GM15510 (cell line): Measurements from ENCODE around the gene CCL24.

Experiments used
- POLR2A ChIP-seq: IDR thresholded peaks from 3 replicates; pipeline ENCODE4 v1.6.1; 2011; ENCODE audit warnings: borderline replicate concordance; ENCODE audit not compliant: insufficient read length; ENCODE audit errors: extremely low read depth

Gene CCL24

GRCh38 chr7:75802552-75802821 is 11.1 kb downstream of the CCL24 start:
- no peak for TF ChIP-seq POLR2A

DNA sequence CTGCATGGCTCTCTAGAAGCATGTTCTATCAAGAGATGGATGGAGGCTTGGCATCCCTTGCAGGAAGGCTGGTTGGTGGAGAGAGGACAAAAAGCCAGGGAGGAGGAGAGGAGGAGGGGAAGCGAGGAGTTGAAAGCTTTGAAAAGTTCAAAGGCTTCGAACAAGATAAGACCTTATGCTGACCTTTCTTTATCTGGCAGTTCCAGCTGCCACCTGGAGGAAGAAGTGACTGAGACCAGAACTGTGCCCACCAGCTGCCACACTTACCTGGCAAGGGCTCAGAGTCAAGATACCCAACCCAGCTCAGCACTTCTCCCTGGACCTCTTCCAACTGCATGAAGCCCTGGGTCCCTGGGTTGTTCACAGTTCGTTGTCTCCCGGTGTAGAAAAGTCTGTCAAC is 14.8 kb downstream of the CCL24 start:
- no peak for TF ChIP-seq POLR2A

DNA sequence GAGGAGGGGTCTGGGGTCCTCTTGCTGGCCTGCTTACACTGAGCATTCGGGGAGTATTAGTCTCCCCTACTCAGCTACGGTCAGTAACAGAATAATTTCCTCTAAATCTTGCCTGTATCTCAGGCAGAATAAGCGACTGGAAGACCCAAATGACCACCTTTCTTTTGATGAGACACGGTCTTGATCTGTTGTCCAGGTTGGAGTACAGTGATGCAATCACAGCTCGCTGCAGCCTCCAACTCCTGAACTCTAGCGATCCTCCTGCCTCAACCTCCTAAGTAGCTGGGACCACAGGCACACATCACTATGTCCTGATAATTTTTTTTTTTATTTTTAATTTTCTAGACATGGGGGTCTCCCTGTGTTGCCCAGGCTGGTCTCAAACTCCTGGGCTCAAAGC is 17.2 kb downstream of the CCL24 start:
- TF ChIP-seq POLR2A, result no peak

GRCh38 chr7:75795831-75796285 is 17.7 kb downstream of the CCL24 start:
- TF ChIP-seq POLR2A, result no peak

- TF ChIP-seq POLR2A, result no peak
These were observed 19.9 kb downstream of the CCL24 start for GRCh38 chr7:75793676-75794075.

DNA sequence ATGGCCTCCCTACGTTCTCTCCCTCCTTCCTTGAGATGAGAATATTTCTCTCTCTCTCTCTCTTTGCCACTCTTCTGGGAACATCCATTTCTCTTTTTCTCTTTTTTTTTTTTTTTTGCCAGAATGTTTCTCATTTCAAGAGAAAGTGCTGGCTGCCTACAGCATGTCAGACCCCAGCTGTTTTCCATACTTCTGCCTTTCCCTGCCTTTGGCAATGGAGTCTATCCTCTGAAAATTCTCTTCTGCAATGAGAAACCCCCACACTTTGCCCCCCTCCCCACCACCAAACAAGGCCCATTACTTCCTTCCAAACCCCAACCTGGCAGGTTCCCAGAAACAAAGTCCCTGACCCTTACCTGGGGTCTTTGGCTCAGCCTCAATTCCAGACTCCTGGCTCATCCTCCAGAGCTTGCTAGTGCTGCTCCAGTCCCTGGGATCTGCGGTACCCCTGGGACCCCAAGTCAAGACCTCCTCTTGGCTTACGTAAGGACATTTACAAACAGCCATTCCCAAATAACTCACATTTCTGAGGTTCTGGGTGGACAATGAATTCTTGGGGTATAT is 24.2 kb downstream of the CCL24 start:
- TF ChIP-seq POLR2A, result no peak

DNA sequence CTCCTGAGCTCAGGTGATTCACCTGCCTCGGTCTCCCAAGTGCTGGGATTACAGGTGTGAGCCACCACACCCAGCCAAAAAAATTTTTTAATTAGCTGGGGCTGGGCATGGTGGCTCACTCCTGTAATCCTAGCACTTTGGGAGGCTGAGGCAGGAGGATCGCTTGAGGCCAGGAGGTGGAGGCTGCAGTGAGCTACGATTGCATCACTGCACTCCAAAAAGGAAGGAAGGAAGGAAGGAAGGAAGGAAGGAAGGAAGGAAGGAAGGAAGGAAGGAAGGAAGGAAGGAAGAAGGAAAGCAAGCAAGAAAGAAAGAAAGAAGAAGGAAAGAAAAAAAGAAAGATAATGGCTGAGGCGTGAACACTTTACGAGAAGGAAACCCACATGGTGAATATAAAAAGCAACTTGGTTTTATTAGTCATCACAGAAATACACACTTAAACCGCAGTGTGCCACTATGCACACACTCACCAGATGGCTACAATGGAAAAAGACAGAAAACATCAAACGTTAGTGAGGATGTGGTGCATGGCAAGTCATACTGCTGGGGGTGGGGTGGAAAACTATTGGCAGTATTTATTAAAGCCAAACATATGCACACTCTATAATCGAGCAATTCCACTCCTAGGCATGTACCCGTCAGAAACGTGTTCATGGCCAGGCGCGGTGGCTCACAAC is 37.2 kb downstream of the CCL24 start:
- no peak for TF ChIP-seq POLR2A

GRCh38 chr7:75772081-75773077 is 41.2 kb downstream of the CCL24 start, which contains the start of gene CCL26:
TSS of gene CCL26 (minus strand) at chr7:75772211. CDS start at chr7:75772176, 35 bp downstream.
- no peak for TF ChIP-seq POLR2A

DNA sequence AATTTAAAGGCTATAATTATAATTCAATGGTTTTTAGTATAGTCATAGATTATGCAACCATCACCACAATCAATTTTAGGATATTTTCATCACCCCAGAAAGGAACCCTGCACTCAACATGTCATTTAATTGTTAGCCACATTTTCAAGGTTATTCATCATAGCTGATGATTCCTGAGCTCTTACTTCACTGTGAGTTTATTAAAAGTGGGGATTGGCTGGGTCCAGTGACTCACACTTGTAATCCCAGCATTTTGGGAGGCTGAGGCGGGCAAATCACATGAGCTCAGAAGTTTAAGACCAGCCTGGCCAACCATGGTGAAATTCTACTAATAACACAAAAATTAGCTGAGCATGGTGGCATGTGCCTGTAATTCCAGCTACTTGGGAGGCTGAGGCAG is 42.4 kb downstream of the CCL24 start:
- no peak for TF ChIP-seq POLR2A

DNA sequence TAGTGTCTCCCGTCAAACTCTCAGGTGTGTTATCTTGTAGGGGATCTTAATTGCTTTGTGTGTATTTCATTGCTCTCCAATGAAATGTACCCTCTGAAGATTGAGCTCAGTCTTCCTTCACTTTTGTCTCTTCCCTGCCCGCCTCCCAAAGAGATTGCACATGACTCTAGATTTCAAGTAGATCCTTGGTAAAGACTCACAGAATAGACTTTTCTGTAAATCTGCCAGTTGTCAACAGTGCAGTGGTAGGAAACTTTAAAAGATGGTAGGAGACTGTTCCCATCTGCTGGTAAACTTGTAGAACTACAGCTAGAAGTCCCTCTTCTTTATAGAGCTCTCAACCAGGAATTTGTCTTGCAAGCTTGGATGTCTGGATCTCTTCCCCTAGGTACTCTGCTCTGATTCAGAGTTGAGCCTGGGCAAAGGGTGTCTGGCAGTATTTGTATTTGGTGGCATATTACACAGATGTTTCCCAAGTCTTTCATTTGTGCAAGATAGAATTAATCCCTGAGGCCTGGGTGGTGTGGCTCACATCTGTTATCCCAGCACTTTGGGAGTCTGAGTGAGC is 51.2 kb downstream of the CCL24 start:
- TF ChIP-seq POLR2A, result no peak
